Lung (tissue), 12 donors: Measurements from ENCODE around the gene C1orf50. TPM values are rescaled to one million over a fixed set of nuclear protein-coding genes. Genes with fewer than 3 reads are reported as not detected.

Experiments
- ATAC-seq: fragments of 200-7000 bp; cut with Tn5 transposase; one replicate; pipeline ENCODE4 v1.9.1; 2020; ENCODE audit warnings: moderate number of reproducible peaks; ENCODE audit not compliant: insufficient read depth, low FRiP score
- DNase-seq, 3 donors: peaks; one replicate each; pipeline ENCODE4 v3.0.0-alpha.2; 2013 to 2017
- H3K27ac ChIP-seq, 2 donors: one replicate each; pipeline ENCODE4 v1.5.1; 2013; ENCODE audit warnings: mild to moderate bottlenecking in 2 of 2, moderate library complexity in 2 of 2, control low read depth in 1 of 2, inconsistent platforms in 1 of 2, low read depth in 1 of 2, low read length in 1 of 2
- H3K27me3 ChIP-seq, 3 donors: one replicate each; pipeline ENCODE4 v1.5.1; 2013; ENCODE audit warnings: low read length in 2 of 3; ENCODE audit not compliant: control insufficient read depth in 3 of 3, insufficient read depth in 3 of 3
- H3K36me3 ChIP-seq, 4 donors: one replicate each; pipeline ENCODE4 v1.5.1; 2013; ENCODE audit warnings: low read length in 4 of 4, mild to moderate bottlenecking in 1 of 4, moderate library complexity in 1 of 4; ENCODE audit not compliant: control insufficient read depth in 4 of 4, insufficient read depth in 4 of 4
- H3K4me1 ChIP-seq, 5 donors: one replicate each; pipeline ENCODE4 v1.5.1; 2013; ENCODE audit warnings: low read length in 5 of 5, mild to moderate bottlenecking in 2 of 5, moderate library complexity in 1 of 5; ENCODE audit not compliant: control insufficient read depth in 5 of 5, insufficient read depth in 5 of 5
- H3K4me3 ChIP-seq: one replicate; pipeline ENCODE4 v1.5.1; 2013; ENCODE audit warnings: mild to moderate bottlenecking, control low read depth, moderate library complexity
- H3K9ac ChIP-seq, 2 donors: one replicate each; pipeline ENCODE4 v1.5.1; 2013; ENCODE audit warnings: low read length in 2 of 2, control low read depth in 1 of 2; ENCODE audit not compliant: insufficient read depth in 1 of 2
- H3K9me3 ChIP-seq, 4 donors: one replicate each; pipeline ENCODE4 v1.5.1; 2013; ENCODE audit warnings: low read length in 3 of 4, mild to moderate bottlenecking in 1 of 4, moderate library complexity in 1 of 4; ENCODE audit not compliant: control insufficient read depth in 4 of 4, insufficient read depth in 3 of 4
- CTCF ChIP-seq: IDR thresholded peaks from 2 replicates; pipeline ENCODE4 v1.5.1; 2012; ENCODE audit warnings: mild to moderate bottlenecking; ENCODE audit errors: control extremely low read depth, extremely low read depth
- WGBS, 2 donors: extraction: QIAGEN DNeasy Blood & Tissue Kit; methylation state at CpG; one replicate each; pipeline ENCODE4 v1.1.7; 2013; 5-methylcytosine and 5-hydroxymethylcytosine counted together
- polyA plus RNA-seq, 2 donors: library from polyadenylated mRNA; stranded (reverse); fragments of 200-250 nt; gene quantifications; one replicate each; pipeline ENCODE4 v1.2.1, GENCODE V29; 2013
- total RNA-seq, 2 donors: library from RNA; depleted of rRNA in 1 of 2; stranded (reverse); fragments of >200 nt in 1 of 2; gene quantifications; one replicate each; pipeline ENCODE4 v1.2.1, GENCODE V29; 2014 to 2021
- donor health status: control.
- donor health status: control.
- donor health status: Bipolar disorder and iron deficiency.
- donor health status: healthy.
- donor health status: DM: yes; HTN: yes; CAD: no.

Gene C1orf50
- total and polyA plus RNA-seq, 4 donors: 2.6 to 4.6 (median 3.6) TPM

- H3K4me3 ChIP-seq: no peak overlapping the region
- peak; percentile 55 to 69 (median 67) for DNase-seq
- H3K27ac ChIP-seq: no peak overlapping the region
- peaks cover 0 to 6% (median 2%) of the 10 kb centered on the region in 4 donors for H3K36me3 ChIP-seq
- WGBS, 2 donors: 70% methylated on average over 14 to 19 of the region's 19 CpGs
- no peak overlapping the region for H3K9ac ChIP-seq
- no peak for ATAC-seq
- no peaks in the 10 kb centered on the region for H3K27me3 ChIP-seq
- H3K4me1 ChIP-seq: peaks cover 0 to 28% (median 0%) of the 10 kb centered on the region in 5 donors
- no peaks in the 10 kb centered on the region for H3K9me3 ChIP-seq
- TF ChIP-seq CTCF: no peak
Observed at GRCh38 chr1:42740851-42741580, 26.0 kb upstream of the C1orf50 start.

- H3K9me3 ChIP-seq: no peaks in the 10 kb centered on the region
- H3K4me3 ChIP-seq: no peak overlapping the region
- ATAC-seq (no peak), DNase-seq (no peak)
- H3K27ac ChIP-seq: no peak overlapping the region
- H3K4me1 ChIP-seq: peaks cover 0 to 28% (median 0%) of the 10 kb centered on the region in 5 donors
- TF ChIP-seq CTCF: no peak
- no peak overlapping the region for H3K9ac ChIP-seq
- H3K27me3 ChIP-seq: no peaks in the 10 kb centered on the region
- peaks cover 0 to 11% (median 6%) of the 10 kb centered on the region in 4 donors for H3K36me3 ChIP-seq
- 81 to 87% methylated on average over 4 of the region's 4 CpGs for WGBS, 2 donors
Observed at GRCh38 chr1:42741706-42742105, 25.3 kb upstream of the C1orf50 start.

GRCh38 chr1:42742141-42742540, 24.9 kb upstream of the C1orf50 start:
- no peak for ATAC-seq
- H3K4me3 ChIP-seq: no peak overlapping the region
- peaks cover 0 to 12% (median 7%) of the 10 kb centered on the region in 4 donors for H3K36me3 ChIP-seq
- peaks cover 0 to 28% (median 0%) of the 10 kb centered on the region in 5 donors for H3K4me1 ChIP-seq
- 91 to 99% methylated on average over 8 of the region's 8 CpGs for WGBS, 2 donors
- no peak for TF ChIP-seq CTCF
- H3K27ac ChIP-seq: no peak overlapping the region
- DNase-seq: no peak
- H3K9me3 ChIP-seq: no peaks in the 10 kb centered on the region
- H3K9ac ChIP-seq: no peak overlapping the region
- no peaks in the 10 kb centered on the region for H3K27me3 ChIP-seq
